Measurements from ENCODE around the gene NLGN3. TPM values are rescaled to one million over a fixed set of nuclear protein-coding genes. Genes with fewer than 3 reads are reported as not detected.

Gene NLGN3
- total and polyA plus RNA-seq, 3 experiments from 2014 or later = 0.16 to 0.69 (median 0.46) TPM

- Mint-ChIP-seq H3K4me3 (peak within 1 kb of the TSS; percentile 87 to 95 (median 88)), H3K27me3 (peaks cover 0 to 2% of the 10 kb centered on the region in 2 donors), H3K9me3 (no peaks in the 10 kb centered on the region), H3K27ac (peak within 1 kb of the TSS; percentile 91 to 98 (median 94)), H3K4me1 (peaks cover 21 to 50% (median 34%) of the 10 kb centered on the region in 3 donors), H3K36me3 (peaks cover 0 to 35% (median 0%) of the 10 kb centered on the region in 3 donors)
- POLR2A ChIA-PET = interaction anchor here (1.0 to 2.7 kb wide), 11 partner anchors 8 to 64 kb away, joined by 3 to 13 read pairs (median 6); partner anchors contain the start of genes FOXO4 and SNX12
- CTCF ChIA-PET = interaction anchor here (0.7 to 3.7 kb wide), 9 partner anchors 10 to 99 kb away, joined by 3 to 22 read pairs (median 5); no protein-coding TSS in a partner anchor
- peak within 1 kb of the TSS; percentile 61 for H3K27ac ChIP-seq (ENCODE audit: low read depth, low read length)
- H3K27me3 ChIP-seq (ENCODE audit: insufficient read depth, low read length, poor library complexity, severe bottlenecking) = no peaks in the 10 kb centered on the region
- H3K4me3 ChIP-seq (ENCODE audit: low read length) = peak within 1 kb of the TSS; percentile 73
- no peaks in the 10 kb centered on the region for H3K9me3 ChIP-seq (ENCODE audit: low read length)
- peaks cover 21% of the 10 kb centered on the region for H3K36me3 ChIP-seq (ENCODE audit: insufficient read depth, low read length)
- DNase-seq = peak; percentile 74 to 86 (median 78)
- H3K4me1 ChIP-seq (ENCODE audit: insufficient read depth, low read length) = peaks cover 23% of the 10 kb centered on the region
Measured at GRCh38 chrX:71118032-71118984, 26.3 kb upstream of the NLGN3 start, which contains the start of gene MED12. Gene MED12 (plus strand): TSS chrX:71118596. CDS start chrX:71118755, 159 bp downstream.

DNA sequence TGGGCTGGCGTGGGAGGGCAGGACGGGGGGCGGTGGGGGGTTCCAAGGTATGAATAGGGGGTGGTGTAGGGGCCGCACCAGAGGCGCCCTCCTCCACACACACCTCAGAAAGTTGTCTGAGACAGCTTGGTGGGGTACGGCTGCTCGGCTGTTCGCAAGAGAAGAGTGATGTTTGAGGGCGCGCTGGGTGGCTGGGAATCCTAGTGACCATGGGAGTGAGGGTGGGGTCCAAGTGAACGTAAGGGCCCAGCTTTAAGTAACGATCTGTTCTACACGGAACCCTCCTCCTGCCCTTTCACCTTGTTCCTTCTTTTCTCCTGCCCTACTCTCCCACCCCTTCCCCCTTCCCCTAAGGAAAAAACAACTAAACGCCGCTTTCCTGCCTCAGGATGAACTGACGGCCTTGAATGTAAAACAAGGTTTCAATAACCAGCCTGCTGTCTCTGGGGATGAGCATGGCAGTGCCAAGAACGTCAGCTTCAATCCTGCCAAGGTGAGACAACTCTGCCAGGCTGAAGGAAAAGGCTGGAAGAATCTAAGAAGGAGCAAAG is 25.6 kb upstream of the NLGN3 start:
- Histone ChIP-seq H3K36me3 (ENCODE audit: insufficient read depth, low read length) (peaks cover 28% of the 10 kb centered on the region), H3K27me3 (ENCODE audit: insufficient read depth, low read length, poor library complexity, severe bottlenecking) (no peaks in the 10 kb centered on the region), H3K4me1 (ENCODE audit: insufficient read depth, low read length) (peaks cover 18% of the 10 kb centered on the region), H3K27ac (ENCODE audit: low read depth, low read length) (peak overlapping the region; percentile 61), H3K4me3 (ENCODE audit: low read length) (peak overlapping the region; percentile 55), H3K9me3 (ENCODE audit: low read length) (no peaks in the 10 kb centered on the region)
- CTCF ChIA-PET = interaction anchor here (0.7 to 3.7 kb wide), 9 partner anchors 9 to 100 kb away, joined by 3 to 22 read pairs (median 5); no protein-coding TSS in a partner anchor
- peaks cover 0 to 43% (median 0%) of the 10 kb centered on the region in 3 donors for H3K36me3 Mint-ChIP-seq
- DNase-seq = no peak
- H3K9me3 Mint-ChIP-seq = no peaks in the 10 kb centered on the region
- peak overlapping the region; percentile 87 to 95 (median 88) for H3K4me3 Mint-ChIP-seq
- peaks cover 17 to 48% (median 30%) of the 10 kb centered on the region in 3 donors for H3K4me1 Mint-ChIP-seq
- H3K27ac Mint-ChIP-seq = peak overlapping the region; percentile 77 to 98 (median 94)
- POLR2A ChIA-PET = interaction anchor here (1.0 to 2.7 kb wide), 11 partner anchors 9 to 63 kb away, joined by 3 to 13 read pairs (median 6); partner anchors contain the start of genes FOXO4 and SNX12
- H3K27me3 Mint-ChIP-seq = no peaks in the 10 kb centered on the region

DNA sequence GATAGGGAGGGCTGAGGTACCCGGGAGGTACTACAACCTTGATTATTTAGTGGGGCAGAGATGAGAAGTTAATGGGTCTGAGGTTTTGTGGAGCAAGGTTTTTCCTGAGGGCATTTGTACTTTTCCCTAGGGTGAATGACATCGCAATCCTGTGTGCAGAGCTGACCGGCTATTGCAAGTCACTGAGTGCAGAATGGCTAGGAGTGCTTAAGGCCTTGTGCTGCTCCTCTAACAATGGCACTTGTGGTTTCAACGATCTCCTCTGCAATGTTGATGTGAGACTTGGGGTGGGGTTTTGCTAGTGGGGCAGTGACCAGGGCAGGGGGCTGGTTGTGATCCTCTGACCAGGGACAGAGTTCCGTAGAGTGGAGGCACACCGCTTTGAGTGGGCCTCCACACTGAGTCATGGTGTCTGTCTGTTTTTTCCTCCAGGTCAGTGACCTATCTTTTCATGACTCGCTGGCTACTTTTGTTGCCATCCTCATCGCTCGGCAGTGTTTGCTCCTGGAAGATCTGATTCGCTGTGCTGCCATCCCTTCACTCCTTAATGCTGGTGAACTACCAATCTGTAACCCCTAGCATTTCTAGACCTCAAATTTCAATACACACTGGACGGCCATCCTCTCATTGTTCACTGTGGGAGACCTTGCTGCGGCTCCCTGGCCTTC is 16.3 kb upstream of the NLGN3 start:
- DNase-seq = no peak
- CTCF ChIA-PET = interaction anchor here (0.6 to 3.9 kb wide), 12 partner anchors 9 to 32 kb away, joined by 3 to 58 read pairs (median 4); partner anchors contain the start of genes IL2RG and MED12
- Histone ChIP-seq H3K4me3 (ENCODE audit: low read length) (no peak overlapping the region), H3K36me3 (ENCODE audit: insufficient read depth, low read length) (peaks cover 43% of the 10 kb centered on the region), H3K4me1 (ENCODE audit: insufficient read depth, low read length) (peaks cover 12% of the 10 kb centered on the region), H3K27ac (ENCODE audit: low read depth, low read length) (no peak overlapping the region), H3K9me3 (ENCODE audit: low read length) (no peaks in the 10 kb centered on the region), H3K27me3 (ENCODE audit: insufficient read depth, low read length, poor library complexity, severe bottlenecking) (no peaks in the 10 kb centered on the region)
- H3K9me3 Mint-ChIP-seq = no peaks in the 10 kb centered on the region
- H3K27me3 Mint-ChIP-seq = peaks cover 0 to 9% of the 10 kb centered on the region in 2 donors
- H3K4me1 Mint-ChIP-seq = peaks cover 10 to 26% (median 18%) of the 10 kb centered on the region in 3 donors
- no peak overlapping the region for H3K4me3 Mint-ChIP-seq
- POLR2A ChIA-PET = interaction anchor here (0.6 to 1.4 kb wide), 4 partner anchors 10 to 66 kb away, joined by 3 to 12 read pairs (median 4); partner anchors contain the start of gene MED12
- H3K36me3 Mint-ChIP-seq = peaks cover 4 to 95% (median 5%) of the 10 kb centered on the region in 3 donors
- H3K27ac Mint-ChIP-seq = peak overlapping the region in 6 of 8 donors; percentile 66 to 92 (median 86)

DNA sequence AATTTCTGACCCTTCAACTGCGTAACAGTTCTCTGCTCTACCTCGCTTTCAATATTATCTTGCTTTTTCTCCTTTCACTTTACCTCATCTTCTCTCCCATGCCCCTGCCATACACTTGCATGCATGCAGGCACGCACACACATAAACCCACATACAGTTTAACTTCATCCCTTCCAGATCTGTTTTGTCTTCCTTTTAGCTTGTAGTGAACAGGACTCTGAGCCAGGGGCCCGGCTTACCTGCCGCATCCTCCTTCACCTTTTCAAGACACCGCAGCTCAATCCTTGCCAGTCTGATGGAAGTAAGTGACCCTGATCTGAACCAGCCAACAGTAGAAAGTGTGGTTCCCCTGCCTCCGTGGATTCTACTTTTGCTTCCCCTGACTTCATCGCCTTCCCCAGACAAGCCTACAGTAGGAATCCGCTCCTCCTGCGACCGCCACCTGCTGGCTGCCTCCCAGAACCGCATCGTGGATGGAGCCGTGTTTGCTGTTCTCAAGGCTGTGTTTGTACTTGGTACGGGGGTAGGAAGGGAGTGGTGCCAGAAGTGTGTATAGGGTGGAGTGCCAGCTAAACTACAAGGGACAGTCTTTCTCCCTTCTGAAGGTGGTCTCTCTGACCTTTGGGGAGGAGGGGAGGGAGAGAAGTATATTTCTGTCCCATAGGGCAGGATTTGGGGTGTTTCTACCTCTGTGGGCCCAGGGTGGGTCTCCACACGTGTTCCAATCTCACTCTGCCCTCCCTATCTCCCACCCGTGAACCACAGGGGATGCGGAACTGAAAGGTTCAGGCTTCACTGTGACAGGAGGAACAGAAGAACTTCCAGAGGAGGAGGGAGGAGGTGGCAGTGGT is 15.5 kb upstream of the NLGN3 start:
- H3K4me3 ChIP-seq (ENCODE audit: low read length) = no peak overlapping the region
- CTCF ChIA-PET = interaction anchor here (0.6 to 3.9 kb wide), 15 partner anchors 9 to 61 kb away, joined by 3 to 58 read pairs (median 4); partner anchors contain the start of genes FOXO4, IL2RG, MED12 and SNX12
- H3K4me1 Mint-ChIP-seq = peaks cover 10 to 25% (median 18%) of the 10 kb centered on the region in 3 donors
- H3K4me3 Mint-ChIP-seq = peak overlapping the region in 3 of 7 donors; percentile 1 to 44 (median 12)
- peaks cover 0 to 9% of the 10 kb centered on the region in 2 donors for H3K27me3 Mint-ChIP-seq
- H3K27ac ChIP-seq (ENCODE audit: low read depth, low read length) = no peak overlapping the region
- peaks cover 12% of the 10 kb centered on the region for H3K4me1 ChIP-seq (ENCODE audit: insufficient read depth, low read length)
- DNase-seq = peak; percentile 65 to 83 (median 71)
- POLR2A ChIA-PET = interaction anchor here (0.6 to 1.5 kb wide), 5 partner anchors 11 to 67 kb away, joined by 3 to 12 read pairs (median 3); partner anchors contain the start of genes IL2RG and MED12
- no peaks in the 10 kb centered on the region for H3K9me3 ChIP-seq (ENCODE audit: low read length)
- peaks cover 4 to 90% (median 5%) of the 10 kb centered on the region in 3 donors for H3K36me3 Mint-ChIP-seq
- H3K9me3 Mint-ChIP-seq = no peaks in the 10 kb centered on the region
- H3K27me3 ChIP-seq (ENCODE audit: insufficient read depth, low read length, poor library complexity, severe bottlenecking) = no peaks in the 10 kb centered on the region
- peaks cover 35% of the 10 kb centered on the region for H3K36me3 ChIP-seq (ENCODE audit: insufficient read depth, low read length)
- peak overlapping the region; percentile 52 to 92 (median 86) for H3K27ac Mint-ChIP-seq

DNA sequence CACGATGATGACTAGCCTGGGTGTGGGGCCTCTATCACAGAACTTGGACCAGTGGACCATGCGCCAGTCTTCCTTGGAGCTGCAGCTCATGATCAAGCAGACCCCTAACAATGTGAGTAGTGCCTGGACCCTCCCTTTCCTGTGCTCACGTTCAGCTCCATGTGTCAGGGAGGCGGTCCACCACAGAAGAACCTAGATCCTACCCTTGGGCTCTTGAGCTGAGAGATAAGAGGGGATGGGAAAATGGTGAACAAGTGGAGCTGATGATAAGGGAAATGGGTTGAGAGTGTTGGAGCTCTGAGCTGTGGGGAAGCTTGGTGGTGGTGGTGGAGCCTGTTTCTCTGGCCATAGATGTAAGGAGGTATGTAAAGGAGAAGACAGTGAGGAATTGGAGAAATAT is 13.1 kb upstream of the NLGN3 start:
- H3K4me3 ChIP-seq (ENCODE audit: low read length) = no peak overlapping the region
- peaks cover 29% of the 10 kb centered on the region for H3K36me3 ChIP-seq (ENCODE audit: insufficient read depth, low read length)
- H3K9me3 ChIP-seq (ENCODE audit: low read length) = no peaks in the 10 kb centered on the region
- no peak for DNase-seq
- ChIA-PET POLR2A (interaction anchor here (1.2 kb wide), 1 partner anchor 29 kb away, joined by 4 read pairs; no protein-coding TSS in a partner anchor), CTCF (interaction anchor here (0.6 to 3.9 kb wide), 4 partner anchors 13 to 45 kb away, joined by 3 to 58 read pairs (median 5); partner anchors contain the start of gene MED12)
- H3K4me1 ChIP-seq (ENCODE audit: insufficient read depth, low read length) = peaks cover 12% of the 10 kb centered on the region
- Mint-ChIP-seq H3K27me3 (peaks cover 0 to 14% of the 10 kb centered on the region in 2 donors), H3K36me3 (peaks cover 5 to 92% (median 9%) of the 10 kb centered on the region in 3 donors), H3K4me3 (no peak overlapping the region), H3K27ac (no peak overlapping the region), H3K4me1 (peaks cover 10 to 18% (median 16%) of the 10 kb centered on the region in 3 donors), H3K9me3 (no peaks in the 10 kb centered on the region)
- H3K27ac ChIP-seq (ENCODE audit: low read depth, low read length) = no peak overlapping the region
- no peaks in the 10 kb centered on the region for H3K27me3 ChIP-seq (ENCODE audit: insufficient read depth, low read length, poor library complexity, severe bottlenecking)

GRCh38 chrX:71140440-71140839 is 4.2 kb upstream of the NLGN3 start:
- no peak overlapping the region for H3K4me3 ChIP-seq (ENCODE audit: low read length)
- peaks cover 20% of the 10 kb centered on the region for H3K36me3 ChIP-seq (ENCODE audit: insufficient read depth, low read length)
- peaks cover under 1 to 20% (median 4%) of the 10 kb centered on the region in 3 donors for H3K4me1 Mint-ChIP-seq
- no peak overlapping the region for H3K4me3 Mint-ChIP-seq
- no peak for DNase-seq
- H3K27me3 ChIP-seq (ENCODE audit: insufficient read depth, low read length, poor library complexity, severe bottlenecking) = no peaks in the 10 kb centered on the region
- CTCF ChIA-PET = interaction anchor here (1.1 kb wide), 1 partner anchor 12 kb away, joined by 3 read pairs; no protein-coding TSS in a partner anchor
- H3K27ac Mint-ChIP-seq = peak overlapping the region in 3 of 8 donors; percentile 8 to 42 (median 31)
- peaks cover 0 to 65% (median 6%) of the 10 kb centered on the region in 3 donors for H3K36me3 Mint-ChIP-seq
- H3K27me3 Mint-ChIP-seq = peaks cover 0 to 19% of the 10 kb centered on the region in 2 donors
- no peak overlapping the region for H3K27ac ChIP-seq (ENCODE audit: low read depth, low read length)
- peaks cover 2% of the 10 kb centered on the region for H3K4me1 ChIP-seq (ENCODE audit: insufficient read depth, low read length)
- POLR2A ChIA-PET = no interaction called here
- no peaks in the 10 kb centered on the region for H3K9me3 ChIP-seq (ENCODE audit: low read length)
- no peaks in the 10 kb centered on the region for H3K9me3 Mint-ChIP-seq

Measured in CD8-positive, alpha-beta memory T cell (primary cell).